IMR-90 (cell line): Measurements from ENCODE around the gene MERTK. TPM values are rescaled to one million over a fixed set of nuclear protein-coding genes. Genes with fewer than 3 reads are reported as not detected.

Experiments
- ATAC-seq: fragments of 200-7000 bp; cut with Tn5 transposase; 2 replicates; pipeline ENCODE4 v1.9.1; 2020; ENCODE audit warnings: low read depth, mild to moderate bottlenecking, moderate library complexity
- BruUV-seq: library from RNA; stranded (reverse); fragments of 400-500 nt; replicated peaks from 2 replicates; lab custom pipeline; 2021; lab: Mats Ljungman, UMichigan
- CTCF ChIA-PET: fragments of 300-600 bp; formaldehyde crosslinking; extraction: SDS; loops from one replicate; lab custom pipeline; 2021; ENCODE audit warnings: antibody characterized with exemption; lab: Yijun Ruan, JAX
- POLR2A ChIA-PET: fragments of 300-600 bp; sonication (Branson Sonifier 250); formaldehyde crosslinking; loops from one replicate; lab custom pipeline; 2022; ENCODE audit warnings: antibody characterized with exemption; ENCODE audit not compliant: unreplicated experiment; lab: Charles Lee
- DNase-seq: peaks from one replicate; pipeline ENCODE4 v3.0.0; 2013
- H2AFZ ChIP-seq: replicated peaks from 2 replicates; pipeline ENCODE3; 2013; ENCODE audit warnings: low read length, mild to moderate bottlenecking; ENCODE audit not compliant: poor library complexity
- H2AK5ac ChIP-seq: 2 replicates; pipeline ENCODE4 v1.6.1; 2013; ENCODE audit warnings: low read depth, low read length, inconsistent platforms
- H2AK9ac ChIP-seq: replicated peaks from 2 replicates; pipeline ENCODE3; 2013; ENCODE audit warnings: mild to moderate bottlenecking, low read depth, low read length, moderate library complexity; ENCODE audit not compliant: poor library complexity
- H2BK120ac ChIP-seq: 2 replicates; pipeline ENCODE4 v1.6.1; 2013; ENCODE audit warnings: low read depth, low read length, inconsistent platforms
- H2BK15ac ChIP-seq: 3 replicates; pipeline ENCODE4 v1.6.1; 2013; ENCODE audit warnings: low read depth, low read length, inconsistent platforms
- H2BK20ac ChIP-seq: 2 replicates; pipeline ENCODE4 v1.6.1; 2013; ENCODE audit warnings: low read depth, mild to moderate bottlenecking, inconsistent platforms, low read length, moderate library complexity
- H2BK5ac ChIP-seq: 2 replicates; pipeline ENCODE4 v1.6.1; 2013; ENCODE audit warnings: mild to moderate bottlenecking, low read depth, low read length, inconsistent platforms; ENCODE audit not compliant: poor library complexity, severe bottlenecking
- H3K14ac ChIP-seq: replicated peaks from 2 replicates; pipeline ENCODE4 v1.6.1; 2013; ENCODE audit warnings: low read depth, low read length, inconsistent platforms
- H3K18ac ChIP-seq: 2 replicates; pipeline ENCODE4 v1.6.1; 2013; ENCODE audit warnings: low read depth, low read length, control low read depth
- H3K23ac ChIP-seq: 2 replicates; pipeline ENCODE4 v1.6.1; 2013; ENCODE audit warnings: low read depth, low read length, inconsistent platforms
- H3K27ac ChIP-seq: 2 replicates; pipeline ENCODE4 v1.5.1; 2013; ENCODE audit warnings: mild to moderate bottlenecking, control low read depth, low read length; ENCODE audit not compliant: insufficient read depth
- H3K27me3 ChIP-seq: 2 replicates; pipeline ENCODE4 v1.6.1; 2013; ENCODE audit warnings: low read length; ENCODE audit not compliant: control insufficient read depth, insufficient read depth
- H3K36me3 ChIP-seq: 2 replicates; pipeline ENCODE4 v1.6.1; 2013; ENCODE audit warnings: low read length, mixed read lengths; ENCODE audit not compliant: control insufficient read depth, insufficient read depth
- H3K4ac ChIP-seq: 2 replicates; pipeline ENCODE4 v1.6.1; 2013; ENCODE audit warnings: low read depth, low read length, inconsistent platforms
- H3K4me1 ChIP-seq: 2 replicates; pipeline ENCODE4 v1.6.1; 2013; ENCODE audit warnings: low read length, mixed read lengths; ENCODE audit not compliant: control insufficient read depth, insufficient read depth
- H3K4me2 ChIP-seq: 2 replicates; pipeline ENCODE4 v1.6.1; 2013; ENCODE audit warnings: low read depth, mild to moderate bottlenecking, control low read depth, low read length, moderate library complexity
- H3K4me3 ChIP-seq: 2 replicates; pipeline ENCODE4 v1.5.1; 2013; ENCODE audit warnings: low read depth, mild to moderate bottlenecking, control low read depth, low read length, moderate library complexity; ENCODE audit not compliant: insufficient read depth
- H3K56ac ChIP-seq: 2 replicates; pipeline ENCODE4 v1.6.1; 2013; ENCODE audit warnings: low read length, inconsistent platforms; ENCODE audit not compliant: insufficient read depth; ENCODE audit errors: extremely low read depth
- H3K79me1 ChIP-seq, 2 experiments: 2 replicates each; pipeline ENCODE4 v1.6.1; 2013; ENCODE audit warnings: low read length in 2 of 2, inconsistent platforms in 1 of 2, low read depth in 1 of 2
- H3K9ac ChIP-seq: 2 replicates; pipeline ENCODE4 v1.6.1; 2013; ENCODE audit warnings: low read depth, low read length, control low read depth
- H3K9me1 ChIP-seq: 2 replicates; pipeline ENCODE4 v1.6.1; 2013; ENCODE audit warnings: low read length, inconsistent platforms; ENCODE audit not compliant: insufficient read depth
- H3K9me3 ChIP-seq: 2 replicates; pipeline ENCODE4 v1.6.1; 2013; ENCODE audit warnings: low read length; ENCODE audit not compliant: control insufficient read depth, insufficient read depth
- H4K20me1 ChIP-seq: 2 replicates; pipeline ENCODE4 v1.6.1; 2013; ENCODE audit warnings: low read length, inconsistent platforms; ENCODE audit not compliant: insufficient read depth
- H4K5ac ChIP-seq: 2 replicates; pipeline ENCODE4 v1.6.1; 2013; ENCODE audit warnings: mild to moderate bottlenecking, low read depth, low read length, control low read depth
- H4K8ac ChIP-seq, 2 experiments: 2 replicates each; pipeline ENCODE4 v1.6.1; 2013; ENCODE audit warnings: low read depth in 2 of 2, low read length in 2 of 2, control low read depth in 1 of 2, inconsistent platforms in 1 of 2
- H4K91ac ChIP-seq: 2 replicates; pipeline ENCODE4 v1.6.1; 2013; ENCODE audit warnings: low read depth, low read length, inconsistent platforms; ENCODE audit not compliant: insufficient read depth
- BHLHE40 ChIP-seq: fragments of 150-350 bp; IDR thresholded peaks from 2 replicates; pipeline ENCODE4 v1.6.1; 2016; ENCODE audit warnings: mild to moderate bottlenecking, low read depth, low read length
- CEBPB ChIP-seq: IDR thresholded peaks from 2 replicates; pipeline ENCODE4 v1.6.1; 2012; ENCODE audit warnings: low read depth, low read length, improper control_type of control experiment
- CHD1 ChIP-seq: IDR thresholded peaks from 2 replicates; pipeline ENCODE4 v1.6.1; 2012; ENCODE audit warnings: low read depth, low read length, improper control_type of control experiment
- FOS ChIP-seq: fragments of 150-350 bp; IDR thresholded peaks from 2 replicates; pipeline ENCODE4 v1.6.1; 2016; ENCODE audit warnings: low read depth, low read length
- MXI1 ChIP-seq: IDR thresholded peaks from 2 replicates; pipeline ENCODE4 v1.6.1; 2012; ENCODE audit warnings: low read depth, mild to moderate bottlenecking, low read length, moderate library complexity, borderline replicate concordance
- POLR2A ChIP-seq: IDR thresholded peaks from 2 replicates; pipeline ENCODE4 v1.6.1; 2012; ENCODE audit warnings: mild to moderate bottlenecking, low read depth, low read length
- RAD21 ChIP-seq: IDR thresholded peaks from 2 replicates; pipeline ENCODE4 v1.6.1; 2012; ENCODE audit warnings: low read length, improper control_type of control experiment
- RFX5 ChIP-seq: IDR thresholded peaks from 2 replicates; pipeline ENCODE4 v1.8.0; 2012; ENCODE audit warnings: low read depth, mild to moderate bottlenecking, low read length, moderate library complexity
- SMC3 ChIP-seq: fragments of 150-350 bp; IDR thresholded peaks from 2 replicates; pipeline ENCODE4 v1.6.1; 2016; ENCODE audit warnings: low read depth, mild to moderate bottlenecking, antibody characterized with exemption, low read length, moderate library complexity
- WGBS, 2 experiments: methylation state at CpG; one replicate each; pipeline versions ENCODE4 v1.1.5 to v1.1.7; 2013; ENCODE audit warnings: missing lambda C conversion rate in 2 of 2; ENCODE audit not compliant: insufficient read length in 1 of 2; ENCODE audit errors: extremely low coverage in 2 of 2; 5-methylcytosine and 5-hydroxymethylcytosine counted together
- dilution Hi-C: fragments of 300-500 bp; cut with HindIII; formaldehyde crosslinking; loops from one replicate; pipeline ENCODE4 v1.14.3; 2018; ENCODE audit warnings: low sequenced_read_pairs; ENCODE audit not compliant: unreplicated experiment
- in situ Hi-C: fragments of 300-500 bp; cut with MboI; formaldehyde crosslinking; loops from 3 replicates; pipeline ENCODE4 v1.14.3; 2019; ENCODE audit warnings: low sequenced_read_pairs, inconsistent platforms, mixed read lengths
- intact Hi-C: fragments of 100-400 bp; cut with micrococcal nuclease; formaldehyde crosslinking; loops from 2 replicates; pipeline ENCODE4 v1.10.0; 2022
- polyA plus RNA-seq, 3 experiments: library from polyadenylated mRNA; depleted of rRNA; stranded (reverse); fragments of >200 nt; gene quantifications; 2 replicates each; pipeline ENCODE4 v1.2.3, GENCODE V29; 2012; ENCODE audit warnings: low replicate concordance in 1 of 3
- total RNA-seq: library from RNA; depleted of rRNA; stranded (reverse); fragments of >200 nt; gene quantifications from 2 replicates; pipeline ENCODE4 v1.2.3, GENCODE V29; 2012
- TF ChIP-seq, protein P1 (sequence below): conservative IDR thresholded peaks from 2 replicates; pipeline ENCODE4 v1.5.1; 2012; ENCODE audit warnings: mild to moderate bottlenecking, low read depth, low read length, improper control_type of control experiment
- TF ChIP-seq, protein P2 (sequence below): fragments of 150-350 bp; IDR thresholded peaks from 2 replicates; pipeline ENCODE4 v1.6.1; 2016; ENCODE audit warnings: low read depth, mild to moderate bottlenecking, low read length, moderate library complexity, borderline replicate concordance

The MERTK gene
- total and polyA plus RNA-seq, 2 of the 4 experiments (the other 2 are of a cell fraction), result 0.36 to 0.62 TPM

DNA sequence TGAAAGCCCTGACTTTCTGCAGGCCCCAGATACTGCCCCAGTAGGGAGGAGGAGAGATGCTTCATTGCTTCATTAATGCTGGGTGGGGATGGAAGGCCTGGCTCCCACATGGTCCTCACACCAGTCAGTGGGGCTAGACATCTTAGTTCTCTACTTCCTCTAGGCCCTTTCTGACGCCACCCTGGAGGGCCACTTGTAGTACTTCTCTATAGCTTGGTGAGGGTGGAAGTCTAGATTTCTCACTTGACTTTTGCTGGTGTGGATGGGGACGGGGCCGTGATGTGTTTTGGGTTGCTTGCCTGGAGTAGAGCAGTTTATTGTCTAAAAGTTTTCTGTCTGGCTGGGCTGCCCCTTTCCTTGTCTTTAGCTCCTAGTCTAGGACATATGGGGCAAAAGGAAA lies 18.7 kb downstream of the MERTK start:
- in situ Hi-C loops, result no loop called here
- no TSS peak for BruUV-seq

More for the DNA sequence above, 18.7 kb downstream of the MERTK start:
- Histone ChIP-seq H2BK120ac (no peak overlapping the region), H4K20me1 (no peaks in the 10 kb centered on the region), H3K14ac (no peak overlapping the region), H4K5ac (no peak overlapping the region), H3K4me1 (peaks cover 2% of the 10 kb centered on the region; the same call in 1 of the 2 replicates), H3K27ac (no peak overlapping the region), H3K4ac (no peak overlapping the region), H2BK5ac (no peak overlapping the region), H4K91ac (no peak overlapping the region), H3K56ac (no peak overlapping the region), H3K9me1 (no peaks in the 10 kb centered on the region), H3K4me3 (no peak overlapping the region), H2AK9ac (no peak overlapping the region), H3K9ac (no peak overlapping the region), H2AFZ (no peak overlapping the region), H2BK15ac (no peak overlapping the region), H3K18ac (no peak overlapping the region; the same call in 1 of the 2 replicates), H3K27me3 (peaks cover 9% of the 10 kb centered on the region; the same call in 1 of the 2 replicates), H4K8ac (no peak overlapping the region), H3K79me1 (no peaks in the 10 kb centered on the region), H3K9me3 (no peaks in the 10 kb centered on the region), H3K23ac (no peak overlapping the region), H3K36me3 (no peaks in the 10 kb centered on the region), H2BK20ac (no peak overlapping the region), H2AK5ac (no peak overlapping the region), H3K4me2 (no peak overlapping the region)
- ATAC-seq (no peak), DNase-seq (no peak)
- intact Hi-C loops (no loop called here), dilution Hi-C loops (no loop called here)
- ChIA-PET POLR2A (no interaction called here), CTCF (no interaction called here)
- WGBS, 2 experiments, result no CpG with 5 or more reads among the region's 3 CpGs
- no peak for TF ChIP-seq SMC3
- TF ChIP-seq MXI1, result no peak
- TF ChIP-seq RAD21, result no peak
- TF ChIP-seq CEBPB, result no peak
- no peak for TF ChIP-seq FOS
- TF ChIP-seq POLR2A, result no peak
- TF ChIP-seq RFX5, result no peak
- no peak for TF ChIP-seq CHD1
- TF ChIP-seq, protein P1, sequence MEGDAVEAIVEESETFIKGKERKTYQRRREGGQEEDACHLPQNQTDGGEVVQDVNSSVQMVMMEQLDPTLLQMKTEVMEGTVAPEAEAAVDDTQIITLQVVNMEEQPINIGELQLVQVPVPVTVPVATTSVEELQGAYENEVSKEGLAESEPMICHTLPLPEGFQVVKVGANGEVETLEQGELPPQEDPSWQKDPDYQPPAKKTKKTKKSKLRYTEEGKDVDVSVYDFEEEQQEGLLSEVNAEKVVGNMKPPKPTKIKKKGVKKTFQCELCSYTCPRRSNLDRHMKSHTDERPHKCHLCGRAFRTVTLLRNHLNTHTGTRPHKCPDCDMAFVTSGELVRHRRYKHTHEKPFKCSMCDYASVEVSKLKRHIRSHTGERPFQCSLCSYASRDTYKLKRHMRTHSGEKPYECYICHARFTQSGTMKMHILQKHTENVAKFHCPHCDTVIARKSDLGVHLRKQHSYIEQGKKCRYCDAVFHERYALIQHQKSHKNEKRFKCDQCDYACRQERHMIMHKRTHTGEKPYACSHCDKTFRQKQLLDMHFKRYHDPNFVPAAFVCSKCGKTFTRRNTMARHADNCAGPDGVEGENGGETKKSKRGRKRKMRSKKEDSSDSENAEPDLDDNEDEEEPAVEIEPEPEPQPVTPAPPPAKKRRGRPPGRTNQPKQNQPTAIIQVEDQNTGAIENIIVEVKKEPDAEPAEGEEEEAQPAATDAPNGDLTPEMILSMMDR, result no peak
- no peak for TF ChIP-seq BHLHE40
- TF ChIP-seq, protein P2, sequence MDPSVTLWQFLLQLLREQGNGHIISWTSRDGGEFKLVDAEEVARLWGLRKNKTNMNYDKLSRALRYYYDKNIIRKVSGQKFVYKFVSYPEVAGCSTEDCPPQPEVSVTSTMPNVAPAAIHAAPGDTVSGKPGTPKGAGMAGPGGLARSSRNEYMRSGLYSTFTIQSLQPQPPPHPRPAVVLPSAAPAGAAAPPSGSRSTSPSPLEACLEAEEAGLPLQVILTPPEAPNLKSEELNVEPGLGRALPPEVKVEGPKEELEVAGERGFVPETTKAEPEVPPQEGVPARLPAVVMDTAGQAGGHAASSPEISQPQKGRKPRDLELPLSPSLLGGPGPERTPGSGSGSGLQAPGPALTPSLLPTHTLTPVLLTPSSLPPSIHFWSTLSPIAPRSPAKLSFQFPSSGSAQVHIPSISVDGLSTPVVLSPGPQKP, result no peak
